Measurements from ENCODE around the gene KRTAP12-2.
"Not testable (repeated sequence)": the region's sequence is repeated elsewhere in the genome, so short reads cannot be mapped to it uniquely, and the experiment has no call there.

The KRTAP12-2 gene

GRCh38 chr21:44667612-44668011, 885 bp upstream of the KRTAP12-2 start:
- H3K4me3 ChIP-seq (ENCODE audit: low read depth, low read length): no peak overlapping the region
- no peaks in the 10 kb centered on the region for H3K36me3 ChIP-seq (replicated peaks)
- TF ChIP-seq CTCF (IDR thresholded peaks at IDR 0.05; ENCODE audit: low read depth, low read length, missing control alignments): no peak
- no peaks in the 10 kb centered on the region for H3K27me3 ChIP-seq (replicated peaks)
- no peak for DNase-seq
- H3K27ac ChIP-seq: no peak overlapping the region
- in situ Hi-C loops (cut with HindIII; ENCODE audit: low pct_ligation_motif_present, low sequenced_read_pairs): no loop called here

- TF ChIP-seq CTCF (IDR thresholded peaks at IDR 0.05; ENCODE audit: low read depth, low read length, missing control alignments): no peak
- Histone ChIP-seq H3K27me3 (replicated peaks) (no peaks in the 10 kb centered on the region), H3K36me3 (replicated peaks) (no peaks in the 10 kb centered on the region), H3K4me3 (ENCODE audit: low read depth, low read length) (no peak overlapping the region), H3K27ac (no peak overlapping the region)
- in situ Hi-C loops (cut with HindIII; ENCODE audit: low pct_ligation_motif_present, low sequenced_read_pairs): no loop called here
- no peak for DNase-seq
These were observed 2.0 kb downstream of the KRTAP12-2 start for GRCh38 chr21:44664691-44665090.

GRCh38 chr21:44661567-44661966, 5.2 kb downstream of the KRTAP12-2 start:
- in situ Hi-C loops (cut with HindIII; ENCODE audit: low pct_ligation_motif_present, low sequenced_read_pairs): not testable (repeated sequence)

GRCh38 chr21:44658913-44659595, 7.7 kb downstream of the KRTAP12-2 start:
- Histone ChIP-seq H3K27ac (no peak overlapping the region), H3K36me3 (replicated peaks) (no peaks in the 10 kb centered on the region), H3K27me3 (replicated peaks) (no peaks in the 10 kb centered on the region), H3K4me3 (ENCODE audit: low read depth, low read length) (no peak overlapping the region)
- in situ Hi-C loops (cut with HindIII; ENCODE audit: low pct_ligation_motif_present, low sequenced_read_pairs): no loop called here
- no peak for DNase-seq
- TF ChIP-seq CTCF (IDR thresholded peaks at IDR 0.05; ENCODE audit: low read depth, low read length, missing control alignments): no peak

More at GRCh38 chr21:44661567-44661966, 5.2 kb downstream of the KRTAP12-2 start:
- H3K4me3 ChIP-seq (ENCODE audit: low read depth, low read length); H3K27ac ChIP-seq; H3K27me3 ChIP-seq (replicated peaks); DNase-seq; H3K36me3 ChIP-seq (replicated peaks): not testable (repeated sequence)

- Histone ChIP-seq H3K36me3 (replicated peaks) (no peaks in the 10 kb centered on the region), H3K4me3 (ENCODE audit: low read depth, low read length) (no peak overlapping the region), H3K27ac (no peak overlapping the region), H3K27me3 (replicated peaks) (no peaks in the 10 kb centered on the region)
- TF ChIP-seq CTCF (IDR thresholded peaks at IDR 0.05; ENCODE audit: low read depth, low read length, missing control alignments): no peak
- in situ Hi-C loops (cut with HindIII; ENCODE audit: low pct_ligation_motif_present, low sequenced_read_pairs): no loop called here
- no peak for DNase-seq
These were observed 8.2 kb downstream of the KRTAP12-2 start for GRCh38 chr21:44658541-44658910.

- Histone ChIP-seq H3K27me3 (replicated peaks) (no peaks in the 10 kb centered on the region), H3K27ac (no peak within 1 kb of the TSS), H3K36me3 (replicated peaks) (no peaks in the 10 kb centered on the region), H3K4me3 (ENCODE audit: low read depth, low read length) (no peak within 1 kb of the TSS)
- no peak for DNase-seq
- TF ChIP-seq CTCF (IDR thresholded peaks at IDR 0.05; ENCODE audit: low read depth, low read length, missing control alignments): no peak
- in situ Hi-C loops (cut with HindIII; ENCODE audit: low pct_ligation_motif_present, low sequenced_read_pairs): no loop called here
These were observed 8.8 kb downstream of the KRTAP12-2 start, which contains the start of gene KRTAP12-3 for GRCh38 chr21:44657635-44658540. Gene KRTAP12-3 (plus strand): TSS chr21:44657932. CDS start chr21:44657980, 48 bp downstream.

Measured in brain microvascular endothelial cell (primary cell).